Calu3 (cell line): ENCODE measurements around the gene BACH2. TPM values are rescaled to one million over a fixed set of nuclear protein-coding genes. Genes with fewer than 3 reads are reported as not detected.

ENCODE experiments used
- BruUV-seq: library from RNA; stranded (reverse); fragments of 400-500 nt; replicated peaks from 2 replicates; lab custom pipeline; 2021; lab: Mats Ljungman, UMichigan
- CTCF ChIA-PET: fragments of 300-600 bp; sonication (Branson Sonifier 250); formaldehyde crosslinking; loops from one replicate; lab custom pipeline; 2022; ENCODE audit warnings: antibody characterized with exemption; lab: Charles Lee
- DNase-seq: peaks from one replicate; pipeline ENCODE4 v3.0.0; 2022
- H3K27ac Mint-ChIP-seq: one replicate; pipeline ENCODE4 v1.8.0; 2022; ENCODE audit warnings: mixed read lengths; ENCODE audit not compliant: unreplicated experiment
- H3K27me3 Mint-ChIP-seq: one replicate; pipeline ENCODE4 v1.8.0; 2022; ENCODE audit warnings: mixed read lengths; ENCODE audit not compliant: unreplicated experiment
- H3K36me3 Mint-ChIP-seq: one replicate; pipeline ENCODE4 v1.8.0; 2022; ENCODE audit warnings: mild to moderate bottlenecking, moderate library complexity, mixed read lengths; ENCODE audit not compliant: insufficient read depth, unreplicated experiment
- H3K4me1 Mint-ChIP-seq: one replicate; pipeline ENCODE4 v1.8.0; 2022; ENCODE audit warnings: mild to moderate bottlenecking, low read depth, mixed read lengths; ENCODE audit not compliant: unreplicated experiment
- H3K4me3 Mint-ChIP-seq: one replicate; pipeline ENCODE4 v1.8.0; 2022; ENCODE audit warnings: mild to moderate bottlenecking, low read depth, moderate library complexity, mixed read lengths; ENCODE audit not compliant: unreplicated experiment
- H3K9me3 Mint-ChIP-seq: one replicate; pipeline ENCODE4 v1.8.0; 2022; ENCODE audit warnings: low read depth, mixed read lengths; ENCODE audit not compliant: unreplicated experiment
- intact Hi-C: fragments of 100-400 bp; cut with micrococcal nuclease; formaldehyde crosslinking; loops from one replicate; pipeline ENCODE4 v1.10.0; 2022; ENCODE audit not compliant: unreplicated experiment
- total RNA-seq: library from RNA; stranded (reverse); gene quantifications from 2 replicates; pipeline ENCODE4 v1.2.3, GENCODE V29; 2022
- TF ChIP-seq, protein P1 (sequence below): fragments of 200-600 bp; IDR thresholded peaks from one replicate; pipeline ENCODE4 v1.8.0; 2022; ENCODE audit warnings: antibody characterized with exemption; ENCODE audit not compliant: unreplicated experiment

BACH2 gene
- total RNA-seq, 1 experiment from 2014 or later, result 7.2 TPM

DNA sequence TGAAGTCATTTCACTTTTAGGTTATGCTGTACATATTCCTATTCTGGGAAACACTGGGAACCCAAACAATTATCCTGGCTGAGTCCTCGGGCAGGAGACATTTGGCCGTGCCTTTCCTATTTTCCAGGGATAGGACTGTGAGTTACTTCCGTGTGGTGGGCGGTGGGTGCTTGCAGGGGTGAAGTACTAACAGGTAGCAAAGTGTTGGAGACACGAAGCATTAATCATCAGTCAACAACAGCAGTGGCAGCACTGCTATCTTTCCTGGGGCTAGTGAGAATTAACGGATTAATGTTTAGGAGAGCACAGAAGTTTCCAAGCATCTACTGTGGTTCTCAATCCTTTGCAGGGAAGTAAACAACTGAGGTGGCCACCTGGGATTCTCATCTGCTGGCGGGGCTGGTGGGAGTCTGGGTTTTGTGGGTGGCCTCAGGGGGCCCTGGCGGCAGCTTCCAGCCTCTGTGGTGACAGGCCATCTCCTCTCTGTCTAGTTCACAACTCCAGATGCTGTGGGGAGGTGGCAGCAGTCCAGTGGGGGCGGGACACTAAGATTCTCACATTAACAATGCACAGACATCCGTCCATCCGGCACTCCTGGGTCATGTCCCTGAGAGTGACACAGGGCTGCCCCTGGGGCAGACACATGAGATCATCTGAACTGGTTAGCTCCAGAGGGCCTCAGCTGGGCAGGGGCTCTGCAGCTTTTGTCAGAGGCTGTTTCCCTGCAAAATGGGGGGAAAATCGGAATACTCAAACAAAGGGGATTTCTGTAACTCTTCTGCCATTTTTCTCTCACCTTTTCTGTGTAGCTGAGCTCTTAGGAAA, 311.5 kb downstream of the BACH2 start:
- Mint-ChIP-seq H3K9me3 (no peaks in the 10 kb centered on the region), H3K4me1 (peaks cover 32% of the 10 kb centered on the region), H3K36me3 (no peaks in the 10 kb centered on the region), H3K27me3 (no peaks in the 10 kb centered on the region), H3K27ac (no peak overlapping the region), H3K4me3 (no peak overlapping the region)
- peak; percentile 13 for DNase-seq
- intact Hi-C loops, result no loop called here
- CTCF ChIA-PET, result no interaction called here
- BruUV-seq, result no TSS peak
- TF ChIP-seq, protein P1, sequence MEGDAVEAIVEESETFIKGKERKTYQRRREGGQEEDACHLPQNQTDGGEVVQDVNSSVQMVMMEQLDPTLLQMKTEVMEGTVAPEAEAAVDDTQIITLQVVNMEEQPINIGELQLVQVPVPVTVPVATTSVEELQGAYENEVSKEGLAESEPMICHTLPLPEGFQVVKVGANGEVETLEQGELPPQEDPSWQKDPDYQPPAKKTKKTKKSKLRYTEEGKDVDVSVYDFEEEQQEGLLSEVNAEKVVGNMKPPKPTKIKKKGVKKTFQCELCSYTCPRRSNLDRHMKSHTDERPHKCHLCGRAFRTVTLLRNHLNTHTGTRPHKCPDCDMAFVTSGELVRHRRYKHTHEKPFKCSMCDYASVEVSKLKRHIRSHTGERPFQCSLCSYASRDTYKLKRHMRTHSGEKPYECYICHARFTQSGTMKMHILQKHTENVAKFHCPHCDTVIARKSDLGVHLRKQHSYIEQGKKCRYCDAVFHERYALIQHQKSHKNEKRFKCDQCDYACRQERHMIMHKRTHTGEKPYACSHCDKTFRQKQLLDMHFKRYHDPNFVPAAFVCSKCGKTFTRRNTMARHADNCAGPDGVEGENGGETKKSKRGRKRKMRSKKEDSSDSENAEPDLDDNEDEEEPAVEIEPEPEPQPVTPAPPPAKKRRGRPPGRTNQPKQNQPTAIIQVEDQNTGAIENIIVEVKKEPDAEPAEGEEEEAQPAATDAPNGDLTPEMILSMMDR, result no peak

DNA sequence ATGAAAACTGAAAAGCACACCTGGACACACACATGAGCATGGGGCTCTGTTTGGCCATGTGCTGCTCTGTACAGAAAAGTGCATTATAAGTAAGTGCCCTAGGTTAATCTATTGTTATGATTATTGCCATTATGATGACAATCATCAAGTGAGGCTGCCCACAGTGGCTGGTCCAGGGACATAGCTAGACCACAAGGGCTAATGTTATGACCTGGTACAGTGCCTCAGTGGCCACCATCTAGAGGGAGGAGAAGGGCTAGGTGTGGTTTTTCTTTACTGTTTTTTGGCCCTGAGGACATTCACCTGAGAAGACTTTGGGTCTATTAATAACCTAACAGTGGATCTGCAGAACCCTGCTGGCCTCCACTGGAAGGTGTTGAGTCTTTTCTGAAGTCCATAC, 316.3 kb downstream of the BACH2 start:
- BruUV-seq, result no TSS peak
- intact Hi-C loops, result no loop called here
- no peak for DNase-seq
- Mint-ChIP-seq H3K4me1 (peaks cover 19% of the 10 kb centered on the region), H3K4me3 (no peak overlapping the region), H3K9me3 (no peaks in the 10 kb centered on the region), H3K27me3 (no peaks in the 10 kb centered on the region), H3K27ac (no peak overlapping the region), H3K36me3 (no peaks in the 10 kb centered on the region)
- TF ChIP-seq, protein P1, result no peak
- CTCF ChIA-PET, result no interaction called here

DNA sequence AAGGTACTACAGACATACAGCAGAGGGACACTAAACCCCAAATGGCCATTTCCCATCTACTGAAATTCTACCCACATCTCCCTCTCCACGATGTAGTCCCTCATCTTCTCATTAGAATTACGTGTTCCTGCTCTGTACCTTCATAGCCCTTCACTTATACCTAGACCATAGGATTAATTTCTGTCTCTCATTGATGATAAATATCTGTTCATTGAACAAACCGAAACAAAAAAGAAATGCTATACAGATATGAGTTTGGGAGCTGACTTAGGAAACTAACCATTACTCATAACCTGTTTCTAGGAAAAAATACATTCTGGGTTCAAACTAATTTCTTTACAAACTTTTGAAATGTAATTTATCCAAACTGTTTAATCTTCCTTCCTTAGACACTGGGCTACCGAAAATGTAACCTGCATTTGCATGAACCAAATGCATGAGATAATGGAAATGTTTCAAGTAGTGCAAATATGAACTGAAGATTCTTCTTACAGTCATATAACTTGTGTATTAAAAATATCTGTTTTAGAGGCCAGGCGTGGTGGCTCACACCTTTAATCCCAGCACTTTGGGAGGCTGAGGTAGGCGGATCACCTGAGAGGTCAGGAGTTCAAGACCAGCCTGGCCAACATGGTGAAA, 317.0 kb downstream of the BACH2 start:
- Mint-ChIP-seq H3K27ac (no peak overlapping the region), H3K27me3 (no peaks in the 10 kb centered on the region), H3K36me3 (no peaks in the 10 kb centered on the region), H3K9me3 (no peaks in the 10 kb centered on the region), H3K4me1 (peaks cover 13% of the 10 kb centered on the region), H3K4me3 (no peak overlapping the region)
- TF ChIP-seq, protein P1, result no peak
- no TSS peak for BruUV-seq
- no peak for DNase-seq
- intact Hi-C loops, result loop anchor here (10.0 kb wide), 1 partner anchor 105 kb away; no protein-coding TSS in a partner anchor
- CTCF ChIA-PET, result no interaction called here

DNA sequence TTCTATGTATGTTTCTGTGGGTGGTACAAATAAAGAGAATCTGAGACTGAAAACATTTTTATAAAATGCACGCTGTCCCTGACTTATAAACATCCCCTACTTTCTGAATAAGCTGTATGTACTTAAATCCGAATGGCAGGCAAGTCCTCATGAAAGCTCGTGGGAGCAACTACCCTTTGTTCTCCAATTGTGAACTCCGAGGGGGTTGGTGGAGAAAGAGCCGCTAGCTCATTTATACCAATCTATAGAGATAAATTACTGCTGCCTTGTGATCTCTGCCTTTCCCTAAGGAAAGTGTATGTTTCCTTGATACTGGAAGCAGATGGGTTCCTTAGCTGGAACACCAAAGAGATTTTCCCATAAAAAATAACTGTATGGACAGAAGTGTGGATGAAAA, 317.9 kb downstream of the BACH2 start:
- no peaks in the 10 kb centered on the region for H3K27me3 Mint-ChIP-seq
- intact Hi-C loops, result loop anchor here (10.0 kb wide), 1 partner anchor 106 kb away; no protein-coding TSS in a partner anchor
- no peak overlapping the region for H3K4me3 Mint-ChIP-seq
- no peaks in the 10 kb centered on the region for H3K9me3 Mint-ChIP-seq
- CTCF ChIA-PET, result interaction anchor here (0.6 kb wide), 1 partner anchor 28 kb away, joined by 3 read pairs; no protein-coding TSS in a partner anchor
- no peak overlapping the region for H3K27ac Mint-ChIP-seq
- no peaks in the 10 kb centered on the region for H3K36me3 Mint-ChIP-seq
- no TSS peak for BruUV-seq
- H3K4me1 Mint-ChIP-seq, result peaks cover 13% of the 10 kb centered on the region
- TF ChIP-seq, protein P1, result no peak
- no peak for DNase-seq
